ENCODE measurements around the gene GCN1.

DNA sequence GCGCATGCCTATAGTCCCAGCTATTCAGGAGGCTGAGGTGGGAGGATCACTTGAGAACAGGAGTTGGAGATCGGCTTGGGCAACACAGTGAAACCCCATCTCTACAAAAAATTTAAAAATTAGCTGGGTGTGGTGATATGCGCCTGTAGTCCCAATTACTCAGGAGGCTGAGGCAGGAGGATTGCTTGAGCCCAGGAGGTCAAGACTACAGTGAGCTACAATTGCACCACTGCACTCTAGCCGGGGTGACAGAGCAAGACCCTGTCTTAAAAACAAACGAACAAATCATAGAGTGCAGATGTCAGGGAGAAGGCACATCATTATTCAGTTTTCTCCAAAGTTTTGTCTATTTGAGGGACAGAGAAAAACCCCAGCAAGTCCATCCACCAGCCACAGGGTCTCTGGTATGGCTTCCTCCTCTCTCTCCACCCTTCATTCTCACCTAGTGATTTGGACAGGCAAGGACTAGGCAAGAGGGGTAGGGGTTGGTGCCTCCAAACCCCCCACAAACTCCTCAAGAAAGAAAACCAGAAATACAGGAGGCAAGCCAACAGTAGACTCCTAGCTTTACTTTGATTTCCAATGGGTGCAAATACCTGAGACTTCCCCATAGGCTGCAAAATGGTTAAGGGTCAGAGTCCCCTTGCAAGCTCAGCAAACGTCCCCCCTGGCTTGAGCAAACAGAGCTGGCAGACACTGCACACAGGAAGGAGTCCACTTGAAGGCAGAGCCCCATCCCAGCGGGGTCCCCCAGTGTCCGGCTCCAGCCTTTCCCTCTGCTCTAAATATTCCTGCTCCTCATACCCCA lies 32.9 kb upstream of the GCN1 start:
- TF ChIP-seq, protein P1, sequence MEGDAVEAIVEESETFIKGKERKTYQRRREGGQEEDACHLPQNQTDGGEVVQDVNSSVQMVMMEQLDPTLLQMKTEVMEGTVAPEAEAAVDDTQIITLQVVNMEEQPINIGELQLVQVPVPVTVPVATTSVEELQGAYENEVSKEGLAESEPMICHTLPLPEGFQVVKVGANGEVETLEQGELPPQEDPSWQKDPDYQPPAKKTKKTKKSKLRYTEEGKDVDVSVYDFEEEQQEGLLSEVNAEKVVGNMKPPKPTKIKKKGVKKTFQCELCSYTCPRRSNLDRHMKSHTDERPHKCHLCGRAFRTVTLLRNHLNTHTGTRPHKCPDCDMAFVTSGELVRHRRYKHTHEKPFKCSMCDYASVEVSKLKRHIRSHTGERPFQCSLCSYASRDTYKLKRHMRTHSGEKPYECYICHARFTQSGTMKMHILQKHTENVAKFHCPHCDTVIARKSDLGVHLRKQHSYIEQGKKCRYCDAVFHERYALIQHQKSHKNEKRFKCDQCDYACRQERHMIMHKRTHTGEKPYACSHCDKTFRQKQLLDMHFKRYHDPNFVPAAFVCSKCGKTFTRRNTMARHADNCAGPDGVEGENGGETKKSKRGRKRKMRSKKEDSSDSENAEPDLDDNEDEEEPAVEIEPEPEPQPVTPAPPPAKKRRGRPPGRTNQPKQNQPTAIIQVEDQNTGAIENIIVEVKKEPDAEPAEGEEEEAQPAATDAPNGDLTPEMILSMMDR (conservative IDR thresholded peaks at IDR 0.05; ENCODE audit: low read depth, low read length), result no peak
- TF ChIP-seq EZH2 (IDR thresholded peaks at IDR 0.05; ENCODE audit: low read length, unreplicated experiment), result no peak

All from PC-3 (cell line).